HG03354 (cell line): ENCODE results near the gene C3orf70.

Experiments used
- ATAC-seq: cut with Tn5 transposase; IDR thresholded peaks from one replicate; pipeline ENCODE4 v1.9.1; 2021; ENCODE audit warnings: mild to moderate bottlenecking; ENCODE audit not compliant: unreplicated experiment, poor library complexity, severe bottlenecking

C3orf70 gene

GRCh38 chr3:185090811-185091210, 62.0 kb downstream of the C3orf70 start:
- ATAC-seq = no peak

GRCh38 chr3:185089751-185090150, 63.1 kb downstream of the C3orf70 start:
- ATAC-seq = no peak

- no peak for ATAC-seq
These were observed 63.5 kb downstream of the C3orf70 start for GRCh38 chr3:185089343-185089742.

- no peak for ATAC-seq
These were observed 65.4 kb downstream of the C3orf70 start for GRCh38 chr3:185087419-185087818.

GRCh38 chr3:185084901-185085300, 68.0 kb downstream of the C3orf70 start:
- ATAC-seq = no peak

GRCh38 chr3:185084402-185084801, 68.5 kb downstream of the C3orf70 start:
- no peak for ATAC-seq

GRCh38 chr3:185082829-185083228, 70.0 kb downstream of the C3orf70 start:
- ATAC-seq = no peak

GRCh38 chr3:185082149-185082548, 70.7 kb downstream of the C3orf70 start:
- no peak for ATAC-seq

GRCh38 chr3:185081521-185081920, 71.3 kb downstream of the C3orf70 start:
- no peak for ATAC-seq

GRCh38 chr3:185079625-185080024, 73.2 kb downstream of the C3orf70 start:
- ATAC-seq = no peak

GRCh38 chr3:185076219-185076618, 76.6 kb downstream of the C3orf70 start:
- no peak for ATAC-seq

- ATAC-seq = no peak
These were observed 77.3 kb downstream of the C3orf70 start for GRCh38 chr3:185075547-185075946.

GRCh38 chr3:185071287-185071800, 81.5 kb downstream of the C3orf70 start:
- no peak for ATAC-seq

GRCh38 chr3:185070491-185071286, 82.2 kb downstream of the C3orf70 start:
- ATAC-seq = no peak

GRCh38 chr3:185069037-185070030, 83.5 kb downstream of the C3orf70 start:
- no peak for ATAC-seq

- no peak for ATAC-seq
These were observed 85.7 kb downstream of the C3orf70 start for GRCh38 chr3:185067173-185067572.

GRCh38 chr3:185066251-185066650, 86.6 kb downstream of the C3orf70 start:
- no peak for ATAC-seq

GRCh38 chr3:185065059-185065458, 87.8 kb downstream of the C3orf70 start:
- no peak for ATAC-seq

- no peak for ATAC-seq
These were observed 89.4 kb downstream of the C3orf70 start for GRCh38 chr3:185063431-185063830.

GRCh38 chr3:185062191-185062590, 90.7 kb downstream of the C3orf70 start:
- ATAC-seq = no peak
